Measurements from ENCODE around the gene GTF2F1. TPM values are rescaled to one million over a fixed set of nuclear protein-coding genes. Genes with fewer than 3 reads are reported as not detected.
"Not testable (repeated sequence)": the region's sequence is repeated elsewhere in the genome, so short reads cannot be mapped to it uniquely, and the experiment has no call there.

The GTF2F1 gene
- total RNA-seq, 1 experiment from 2014 or later, result 43.8 TPM

DNA sequence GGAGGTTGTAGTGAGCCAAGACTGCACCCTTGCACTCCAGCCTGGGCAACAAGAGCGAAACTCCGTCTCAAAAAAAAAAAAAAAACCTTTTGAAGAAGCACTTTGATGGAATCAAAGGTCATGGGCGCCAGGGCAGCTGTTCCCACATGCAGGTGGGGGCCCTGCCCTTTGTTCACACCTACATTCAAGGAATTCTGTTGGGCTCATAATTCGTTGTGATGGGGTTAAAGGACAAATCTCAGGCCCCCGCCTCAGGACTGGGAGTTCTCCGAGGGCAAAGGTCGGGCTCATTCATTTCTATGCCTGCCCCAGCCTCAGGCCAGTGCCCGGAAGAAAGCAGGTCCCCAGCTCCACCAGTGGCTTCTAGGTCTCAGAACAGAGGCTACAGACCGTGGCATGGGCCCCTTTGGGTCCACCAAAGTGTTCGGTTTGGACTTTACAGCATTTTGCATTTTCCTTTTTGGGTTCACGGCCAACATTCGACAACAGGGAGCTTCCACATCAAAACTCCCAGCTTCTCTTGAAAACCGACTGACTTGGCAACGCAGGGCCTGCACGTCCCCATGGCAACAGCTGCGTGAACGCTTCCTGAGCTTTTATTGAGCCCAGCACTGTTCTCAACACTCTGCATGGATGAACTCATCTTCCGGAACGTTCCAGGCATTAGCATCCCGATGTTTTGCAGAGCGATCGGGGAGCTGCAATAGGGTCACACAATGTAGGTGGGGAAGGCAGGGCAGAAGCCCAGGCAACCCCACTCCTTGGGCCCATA lies 10.1 kb upstream of the GTF2F1 start:
- Histone ChIP-seq H3K9me2 (ENCODE audit: insufficient read depth) (no peaks in the 10 kb centered on the region), H3K27me3 (ENCODE audit: insufficient read depth, low read depth) (no peaks in the 10 kb centered on the region), H3K27ac (no peak overlapping the region), H4K20me1 (ENCODE audit: insufficient read depth) (no peaks in the 10 kb centered on the region), H2AFZ (no peak overlapping the region), H3K9me3 (ENCODE audit: insufficient read depth, low read depth) (no peaks in the 10 kb centered on the region), H3K79me2 (ENCODE audit: low read depth) (no peaks in the 10 kb centered on the region), H3K4me3 (no peak overlapping the region), H3K4me1 (replicated peaks; ENCODE audit: insufficient read depth) (no peaks in the 10 kb centered on the region), H3K4me2 (no peak overlapping the region), H3F3A (ENCODE audit: insufficient read depth, low read depth) (no peaks in the 10 kb centered on the region), H3K36me3 (ENCODE audit: low read depth) (no peaks in the 10 kb centered on the region)
- CTCF ChIA-PET, result no interaction called here
- intact Hi-C loops (cut with micrococcal nuclease; ENCODE audit: unreplicated experiment), result no loop called here
- TF ChIP-seq, protein P1, sequence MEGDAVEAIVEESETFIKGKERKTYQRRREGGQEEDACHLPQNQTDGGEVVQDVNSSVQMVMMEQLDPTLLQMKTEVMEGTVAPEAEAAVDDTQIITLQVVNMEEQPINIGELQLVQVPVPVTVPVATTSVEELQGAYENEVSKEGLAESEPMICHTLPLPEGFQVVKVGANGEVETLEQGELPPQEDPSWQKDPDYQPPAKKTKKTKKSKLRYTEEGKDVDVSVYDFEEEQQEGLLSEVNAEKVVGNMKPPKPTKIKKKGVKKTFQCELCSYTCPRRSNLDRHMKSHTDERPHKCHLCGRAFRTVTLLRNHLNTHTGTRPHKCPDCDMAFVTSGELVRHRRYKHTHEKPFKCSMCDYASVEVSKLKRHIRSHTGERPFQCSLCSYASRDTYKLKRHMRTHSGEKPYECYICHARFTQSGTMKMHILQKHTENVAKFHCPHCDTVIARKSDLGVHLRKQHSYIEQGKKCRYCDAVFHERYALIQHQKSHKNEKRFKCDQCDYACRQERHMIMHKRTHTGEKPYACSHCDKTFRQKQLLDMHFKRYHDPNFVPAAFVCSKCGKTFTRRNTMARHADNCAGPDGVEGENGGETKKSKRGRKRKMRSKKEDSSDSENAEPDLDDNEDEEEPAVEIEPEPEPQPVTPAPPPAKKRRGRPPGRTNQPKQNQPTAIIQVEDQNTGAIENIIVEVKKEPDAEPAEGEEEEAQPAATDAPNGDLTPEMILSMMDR (conservative IDR thresholded peaks at IDR 0.05), result no peak
- no peak for TF ChIP-seq EZH2 (IDR thresholded peaks at IDR 0.05; ENCODE audit: low read depth)
- POLR2A ChIA-PET (ENCODE audit: unreplicated experiment), result interaction anchor here (0.7 kb wide), 1 partner anchor 30 kb away, joined by 5 read pairs; the partner anchor contains the start of gene ALKBH7
- no TSS peak for BruUV-seq (replicated peaks)
- DNase-seq, result no peak

GRCh38 chr19:6402058-6402457 lies 9.1 kb upstream of the GTF2F1 start:
- TF ChIP-seq, protein P1 (conservative IDR thresholded peaks at IDR 0.05), result no peak
- TF ChIP-seq EZH2 (IDR thresholded peaks at IDR 0.05; ENCODE audit: low read depth), result no peak
- Histone ChIP-seq H3K36me3 (ENCODE audit: low read depth) (no peaks in the 10 kb centered on the region), H3K27me3 (ENCODE audit: insufficient read depth, low read depth) (no peaks in the 10 kb centered on the region), H3K4me3 (no peak overlapping the region), H3K9me3 (ENCODE audit: insufficient read depth, low read depth) (no peaks in the 10 kb centered on the region), H3K27ac (no peak overlapping the region), H3K9me2 (ENCODE audit: insufficient read depth) (no peaks in the 10 kb centered on the region), H3K4me2 (no peak overlapping the region), H3F3A (ENCODE audit: insufficient read depth, low read depth) (no peaks in the 10 kb centered on the region), H4K20me1 (ENCODE audit: insufficient read depth) (no peaks in the 10 kb centered on the region), H3K4me1 (replicated peaks; ENCODE audit: insufficient read depth) (no peaks in the 10 kb centered on the region), H2AFZ (no peak overlapping the region), H3K79me2 (ENCODE audit: low read depth) (no peaks in the 10 kb centered on the region)
- BruUV-seq (replicated peaks), result no TSS peak
- POLR2A ChIA-PET (ENCODE audit: unreplicated experiment), result no interaction called here
- intact Hi-C loops (cut with micrococcal nuclease; ENCODE audit: unreplicated experiment), result no loop called here
- CTCF ChIA-PET, result no interaction called here
- DNase-seq, result no peak

DNA sequence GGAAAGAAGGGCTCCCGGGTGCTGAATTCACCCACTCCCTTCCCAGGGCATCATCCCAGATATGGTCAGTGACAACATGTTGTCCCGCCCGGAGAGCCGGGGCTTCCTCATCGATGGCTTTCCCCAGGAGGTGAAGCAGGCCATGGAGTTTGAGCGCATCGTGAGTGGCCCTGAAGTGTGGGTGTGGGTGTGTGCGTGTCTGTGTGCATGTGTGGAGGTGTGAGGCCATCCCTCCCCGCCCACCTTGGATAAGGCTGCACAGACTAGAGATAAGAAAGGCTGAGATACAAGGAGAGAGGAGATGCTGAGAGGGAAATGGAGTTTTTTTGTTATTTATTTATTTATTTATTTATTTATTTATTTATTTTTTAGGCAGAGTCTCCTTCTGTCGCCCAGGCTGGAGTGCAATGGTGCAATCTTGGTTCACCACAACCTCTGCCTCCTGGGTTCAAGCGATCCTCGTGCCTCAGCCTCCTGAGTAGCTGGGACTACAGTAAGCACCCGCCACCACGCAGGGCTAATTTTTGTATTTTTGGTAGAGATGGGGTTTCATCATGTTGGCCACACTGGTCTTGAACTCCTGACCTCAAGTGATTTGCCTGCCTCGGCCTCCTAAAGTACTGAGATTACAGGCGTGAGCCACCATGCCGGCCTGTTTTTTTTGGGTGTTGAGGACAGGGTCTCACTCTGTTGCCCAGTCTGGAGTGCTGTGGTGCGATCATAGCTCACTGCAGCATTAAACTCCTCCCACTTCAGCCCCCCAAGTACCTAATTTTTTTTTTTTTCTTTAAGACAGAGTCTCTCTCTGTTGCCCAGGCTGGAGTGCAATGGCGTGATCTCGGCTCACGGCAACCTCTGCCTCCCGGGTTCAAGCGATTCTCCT lies 7.3 kb upstream of the GTF2F1 start:
- H3K27ac ChIP-seq; BruUV-seq (replicated peaks); H3K27me3 ChIP-seq (ENCODE audit: insufficient read depth, low read depth); H3K9me3 ChIP-seq (ENCODE audit: insufficient read depth, low read depth); H4K20me1 ChIP-seq (ENCODE audit: insufficient read depth); H2AFZ ChIP-seq; H3K36me3 ChIP-seq (ENCODE audit: low read depth); CTCF ChIA-PET; H3K4me1 ChIP-seq (replicated peaks; ENCODE audit: insufficient read depth); H3K79me2 ChIP-seq (ENCODE audit: low read depth); H3F3A ChIP-seq (ENCODE audit: insufficient read depth, low read depth); H3K4me3 ChIP-seq; H3K9me2 ChIP-seq (ENCODE audit: insufficient read depth); H3K4me2 ChIP-seq; intact Hi-C loops (cut with micrococcal nuclease; ENCODE audit: unreplicated experiment); DNase-seq: not testable (repeated sequence)
- POLR2A ChIA-PET (ENCODE audit: unreplicated experiment), result interaction anchor here (0.6 kb wide), 1 partner anchor 28 kb away, joined by 3 read pairs; the partner anchor contains the start of gene ALKBH7

All from PC-9 (cell line).